Activated CD8-positive, alpha-beta memory T cell treated with anti-CD3 and anti-CD28 coated beads, Interleukin-2, amount 50 U/mL, for 48 hours (primary cell): ENCODE measurements around the gene ANKH.
"Not testable (repeated sequence)": the region's sequence is repeated elsewhere in the genome, so short reads cannot be mapped to it uniquely, and the experiment has no call there.

ENCODE experiments used
- DNase-seq: peaks from one replicate; pipeline ENCODE4 v3.0.0-alpha.2; 2020

The ANKH gene

GRCh38 chr5:14824499-14824898 is 47.1 kb downstream of the ANKH start:
- DNase-seq = no peak

- no peak for DNase-seq
Measured at GRCh38 chr5:14821100-14821845, 50.3 kb downstream of the ANKH start.

- no peak for DNase-seq
Measured at GRCh38 chr5:14818931-14819790, 52.4 kb downstream of the ANKH start.

GRCh38 chr5:14817762-14818136 is 53.8 kb downstream of the ANKH start:
- DNase-seq = not testable (repeated sequence)

- DNase-seq = peak; percentile 69
Measured at GRCh38 chr5:14816999-14817761, 54.4 kb downstream of the ANKH start.

GRCh38 chr5:14816374-14816998 is 55.1 kb downstream of the ANKH start:
- no peak for DNase-seq

- DNase-seq = no peak
Measured at GRCh38 chr5:14813747-14814146, 57.8 kb downstream of the ANKH start.

- DNase-seq = no peak
Measured at GRCh38 chr5:14812166-14812565, 59.4 kb downstream of the ANKH start.

- DNase-seq = no peak
Measured at GRCh38 chr5:14810928-14811572, 60.5 kb downstream of the ANKH start.

GRCh38 chr5:14810282-14810681 is 61.3 kb downstream of the ANKH start:
- no peak for DNase-seq

- peak; percentile 79 for DNase-seq
Measured at GRCh38 chr5:14809369-14810155, 62.0 kb downstream of the ANKH start.

GRCh38 chr5:14807471-14807870 is 64.1 kb downstream of the ANKH start:
- no peak for DNase-seq

- no peak for DNase-seq
Measured at GRCh38 chr5:14806456-14806855, 65.1 kb downstream of the ANKH start.

- DNase-seq = no peak
Measured at GRCh38 chr5:14802541-14802940, 69.0 kb downstream of the ANKH start.

GRCh38 chr5:14801792-14802191 is 69.8 kb downstream of the ANKH start:
- no peak for DNase-seq

- DNase-seq = not testable (repeated sequence)
Measured at GRCh38 chr5:14797385-14797784, 74.2 kb downstream of the ANKH start.

GRCh38 chr5:14794583-14795230 is 76.9 kb downstream of the ANKH start:
- no peak for DNase-seq

GRCh38 chr5:14793851-14794250 is 77.7 kb downstream of the ANKH start:
- DNase-seq = no peak

- DNase-seq = no peak
Measured at GRCh38 chr5:14790911-14791310, 80.7 kb downstream of the ANKH start.

- DNase-seq = no peak
Measured at GRCh38 chr5:14790220-14790619, 81.4 kb downstream of the ANKH start.
